DOHH2 (cell line): ENCODE results near the gene COBLL1.

ENCODE experiments used
- H3F3A ChIP-seq: fragments of 200-600 bp; sonication (generic), shearing (Covaris generic); 2 replicates; pipeline ENCODE4 v1.6.0; 2016; ENCODE audit warnings: antibody characterized with exemption, mild to moderate bottlenecking; ENCODE audit not compliant: control insufficient read depth, insufficient read depth
- H3K27ac ChIP-seq: fragments of 200-600 bp; sonication (generic); 2 replicates; pipeline ENCODE4 v1.5.1; 2014; ENCODE audit warnings: low read depth, mild to moderate bottlenecking, low read length, moderate library complexity
- H3K27me3 ChIP-seq: fragments of 200-600 bp; sonication (generic); 2 replicates; pipeline ENCODE4 v1.6.1; 2014; ENCODE audit warnings: mild to moderate bottlenecking, low read length, mixed read lengths; ENCODE audit not compliant: control insufficient read depth
- H3K36me3 ChIP-seq: fragments of 200-600 bp; sonication (generic); 2 replicates; pipeline ENCODE4 v1.6.1; 2014; ENCODE audit warnings: mild to moderate bottlenecking, low read length, moderate library complexity, mixed read lengths; ENCODE audit not compliant: control insufficient read depth
- H3K4me1 ChIP-seq: fragments of 200-600 bp; sonication (generic); 2 replicates; pipeline ENCODE4 v1.6.1; 2014; ENCODE audit warnings: mild to moderate bottlenecking, low read length, mixed read lengths; ENCODE audit not compliant: control insufficient read depth
- H3K4me2 ChIP-seq: fragments of 200-600 bp; sonication (generic); 2 replicates; pipeline ENCODE4 v1.6.0; 2014; ENCODE audit warnings: mild to moderate bottlenecking, low read length, moderate library complexity
- H3K4me3 ChIP-seq: fragments of 200-600 bp; sonication (generic); 2 replicates; pipeline ENCODE4 v1.5.1; 2014; ENCODE audit warnings: mild to moderate bottlenecking, low read length, mixed read lengths
- H3K79me2 ChIP-seq: fragments of 200-600 bp; sonication (generic); 2 replicates; pipeline ENCODE4 v1.6.1; 2014; ENCODE audit warnings: mild to moderate bottlenecking, low read length, mixed read lengths; ENCODE audit not compliant: control insufficient read depth
- H3K9me2 ChIP-seq: fragments of 200-600 bp; sonication (generic); replicated peaks from 2 replicates; pipeline ENCODE4 v1.6.1; 2014; ENCODE audit warnings: mild to moderate bottlenecking, low read length, mixed read lengths; ENCODE audit not compliant: control insufficient read depth
- H3K9me3 ChIP-seq: fragments of 200-600 bp; sonication (generic); 2 replicates; pipeline ENCODE4 v1.6.1; 2014; ENCODE audit warnings: antibody characterized with exemption, low read length, mixed read lengths; ENCODE audit not compliant: control insufficient read depth, insufficient read depth
- H4K20me1 ChIP-seq: fragments of 200-600 bp; sonication (generic); 2 replicates; pipeline ENCODE4 v1.6.0; 2014; ENCODE audit warnings: low read depth, mild to moderate bottlenecking, antibody characterized with exemption, low read length, moderate library complexity; ENCODE audit not compliant: control insufficient read depth, insufficient read depth
- EZH2phosphoT487 ChIP-seq: fragments of 200-600 bp; sonication (generic); IDR thresholded peaks from 2 replicates; pipeline ENCODE4 v1.6.1; 2017; ENCODE audit warnings: borderline replicate concordance, mild to moderate bottlenecking, antibody characterized with exemption, low read length, moderate library complexity, mixed read lengths
- TF ChIP-seq, protein P1 (sequence below): fragments of 200-600 bp; sonication (generic); IDR thresholded peaks from one replicate; pipeline ENCODE4 v1.5.1; 2014; ENCODE audit warnings: antibody characterized with exemption, mild to moderate bottlenecking, low read depth, low read length; ENCODE audit not compliant: poor library complexity, severe bottlenecking

Gene COBLL1

DNA sequence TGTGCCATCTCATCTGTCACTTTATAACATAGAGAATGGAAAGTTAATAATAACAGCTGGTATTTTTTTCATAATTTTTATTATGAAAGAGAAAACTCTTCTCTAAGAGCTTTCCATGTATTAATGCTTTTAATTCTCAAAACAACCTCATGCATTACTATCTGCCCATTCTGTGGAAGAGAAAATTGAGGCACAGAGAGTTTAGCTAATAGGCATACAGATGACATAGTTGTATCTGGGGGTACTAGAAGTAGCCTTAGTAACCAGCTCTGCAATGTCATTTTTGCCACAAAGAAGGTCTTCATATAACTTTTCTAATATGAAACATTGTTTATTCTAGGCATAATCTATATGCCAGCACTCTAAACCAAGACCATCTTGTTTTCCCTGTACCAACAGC lies 36.3 kb upstream of the COBLL1 start:
- no peaks in the 10 kb centered on the region for H3F3A ChIP-seq
- H4K20me1 ChIP-seq = no peaks in the 10 kb centered on the region
- no peaks in the 10 kb centered on the region for H3K27me3 ChIP-seq
- H3K36me3 ChIP-seq = no peaks in the 10 kb centered on the region
- no peaks in the 10 kb centered on the region for H3K79me2 ChIP-seq
- H3K4me2 ChIP-seq = no peak overlapping the region
- TF ChIP-seq, protein P1, sequence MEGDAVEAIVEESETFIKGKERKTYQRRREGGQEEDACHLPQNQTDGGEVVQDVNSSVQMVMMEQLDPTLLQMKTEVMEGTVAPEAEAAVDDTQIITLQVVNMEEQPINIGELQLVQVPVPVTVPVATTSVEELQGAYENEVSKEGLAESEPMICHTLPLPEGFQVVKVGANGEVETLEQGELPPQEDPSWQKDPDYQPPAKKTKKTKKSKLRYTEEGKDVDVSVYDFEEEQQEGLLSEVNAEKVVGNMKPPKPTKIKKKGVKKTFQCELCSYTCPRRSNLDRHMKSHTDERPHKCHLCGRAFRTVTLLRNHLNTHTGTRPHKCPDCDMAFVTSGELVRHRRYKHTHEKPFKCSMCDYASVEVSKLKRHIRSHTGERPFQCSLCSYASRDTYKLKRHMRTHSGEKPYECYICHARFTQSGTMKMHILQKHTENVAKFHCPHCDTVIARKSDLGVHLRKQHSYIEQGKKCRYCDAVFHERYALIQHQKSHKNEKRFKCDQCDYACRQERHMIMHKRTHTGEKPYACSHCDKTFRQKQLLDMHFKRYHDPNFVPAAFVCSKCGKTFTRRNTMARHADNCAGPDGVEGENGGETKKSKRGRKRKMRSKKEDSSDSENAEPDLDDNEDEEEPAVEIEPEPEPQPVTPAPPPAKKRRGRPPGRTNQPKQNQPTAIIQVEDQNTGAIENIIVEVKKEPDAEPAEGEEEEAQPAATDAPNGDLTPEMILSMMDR = no peak
- TF ChIP-seq EZH2phosphoT487 = no peak
- H3K9me3 ChIP-seq = no peaks in the 10 kb centered on the region
- no peaks in the 10 kb centered on the region; the same call in 1 of the 2 replicates for H3K9me2 ChIP-seq
- no peak overlapping the region for H3K27ac ChIP-seq
- H3K4me3 ChIP-seq = no peak overlapping the region
- H3K4me1 ChIP-seq = peaks cover 3% of the 10 kb centered on the region; the same call in 1 of the 2 replicates

GRCh38 chr2:164877169-164877568 lies 35.5 kb upstream of the COBLL1 start:
- peaks cover 3% of the 10 kb centered on the region; the same call in 1 of the 2 replicates for H3K4me1 ChIP-seq
- TF ChIP-seq EZH2phosphoT487 = no peak
- TF ChIP-seq, protein P1 = no peak

DNA sequence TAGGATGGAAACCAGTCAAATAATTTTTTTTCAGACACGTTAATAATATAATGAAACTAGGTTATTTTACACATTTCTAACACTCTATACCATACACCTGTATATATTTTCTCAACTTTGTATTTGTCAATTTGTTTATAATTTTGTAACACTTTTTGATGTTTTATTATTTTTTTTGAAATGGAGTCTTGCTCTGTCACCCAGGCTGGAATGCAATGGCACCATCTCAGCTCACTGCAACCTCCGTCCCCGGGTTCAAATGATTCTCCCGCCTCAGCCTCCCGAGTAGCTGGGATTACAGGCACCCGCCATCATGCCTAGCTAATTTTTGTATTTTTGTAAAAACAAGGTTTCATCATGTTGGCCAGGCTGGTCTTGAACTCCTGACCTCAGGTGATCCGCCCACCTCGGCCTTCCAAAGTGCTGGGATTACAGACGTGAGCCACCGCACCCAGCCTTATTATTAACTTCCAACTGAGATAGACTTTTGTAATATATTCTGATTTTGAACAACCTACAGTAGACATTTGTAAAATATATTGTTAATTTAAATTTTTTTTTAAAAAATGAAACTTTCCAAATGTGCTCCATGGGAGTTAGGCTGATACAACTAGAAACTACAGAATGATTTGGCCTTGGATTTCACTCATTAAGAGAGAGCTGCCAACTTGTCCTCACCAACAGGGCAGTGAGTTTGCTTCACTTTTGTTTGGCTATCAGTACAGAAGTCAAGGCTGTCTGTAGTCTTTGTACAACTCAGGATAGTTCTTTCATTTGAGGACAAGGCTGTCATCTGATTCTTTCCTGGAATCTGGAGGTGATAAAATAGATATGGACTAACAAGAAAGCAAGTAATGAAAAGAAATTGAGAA lies 33.9 kb upstream of the COBLL1 start:
- Histone ChIP-seq H4K20me1 (no peaks in the 10 kb centered on the region), H3K27me3 (no peaks in the 10 kb centered on the region), H3K4me3 (no peak overlapping the region), H3F3A (no peaks in the 10 kb centered on the region), H3K4me2 (no peak overlapping the region), H3K36me3 (no peaks in the 10 kb centered on the region), H3K4me1 (peaks cover 3% of the 10 kb centered on the region; the same call in 1 of the 2 replicates), H3K27ac (no peak overlapping the region), H3K9me3 (no peaks in the 10 kb centered on the region), H3K9me2 (no peaks in the 10 kb centered on the region; the same call in 1 of the 2 replicates), H3K79me2 (no peaks in the 10 kb centered on the region)
- TF ChIP-seq EZH2phosphoT487 = no peak
- TF ChIP-seq, protein P1 = no peak

More at GRCh38 chr2:164877169-164877568, 35.5 kb upstream of the COBLL1 start:
- no peaks in the 10 kb centered on the region for H3K79me2 ChIP-seq
- no peaks in the 10 kb centered on the region for H3K36me3 ChIP-seq
- no peak overlapping the region for H3K4me3 ChIP-seq
- no peaks in the 10 kb centered on the region; the same call in 1 of the 2 replicates for H3K9me2 ChIP-seq
- H3K9me3 ChIP-seq = no peaks in the 10 kb centered on the region
- H3F3A ChIP-seq = no peaks in the 10 kb centered on the region
- H4K20me1 ChIP-seq = no peaks in the 10 kb centered on the region
- no peaks in the 10 kb centered on the region for H3K27me3 ChIP-seq
- H3K4me2 ChIP-seq = no peak overlapping the region
- no peak overlapping the region for H3K27ac ChIP-seq
